GM12801 (cell line): ENCODE data around the gene GNAI1.

Experiments used
- TF ChIP-seq, protein P1 (sequence below): IDR thresholded peaks from one replicate; pipeline ENCODE4 v1.5.1; 2011; ENCODE audit warnings: control low read depth; ENCODE audit not compliant: insufficient read length; ENCODE audit errors: extremely low read depth

Gene GNAI1

DNA sequence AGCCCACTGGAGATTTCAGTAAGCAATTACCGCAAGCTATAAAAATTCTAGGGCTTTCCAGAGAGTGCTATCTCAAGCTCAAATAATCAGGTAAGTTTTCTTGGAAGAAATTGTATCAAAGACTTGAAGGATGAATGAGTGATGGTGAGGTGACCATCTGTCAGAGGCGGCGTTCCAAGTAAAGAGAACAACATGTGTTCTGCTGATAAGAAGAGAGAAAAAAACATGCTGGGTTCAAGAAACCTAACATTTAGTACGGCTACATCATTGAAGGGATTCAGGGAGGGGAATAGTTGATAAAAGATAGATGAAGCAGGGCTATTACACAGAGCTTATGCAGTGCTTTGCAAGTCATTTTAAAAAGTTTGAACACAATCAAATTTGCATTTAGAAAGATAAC is 100.7 kb downstream of the GNAI1 start:
- TF ChIP-seq, protein P1, sequence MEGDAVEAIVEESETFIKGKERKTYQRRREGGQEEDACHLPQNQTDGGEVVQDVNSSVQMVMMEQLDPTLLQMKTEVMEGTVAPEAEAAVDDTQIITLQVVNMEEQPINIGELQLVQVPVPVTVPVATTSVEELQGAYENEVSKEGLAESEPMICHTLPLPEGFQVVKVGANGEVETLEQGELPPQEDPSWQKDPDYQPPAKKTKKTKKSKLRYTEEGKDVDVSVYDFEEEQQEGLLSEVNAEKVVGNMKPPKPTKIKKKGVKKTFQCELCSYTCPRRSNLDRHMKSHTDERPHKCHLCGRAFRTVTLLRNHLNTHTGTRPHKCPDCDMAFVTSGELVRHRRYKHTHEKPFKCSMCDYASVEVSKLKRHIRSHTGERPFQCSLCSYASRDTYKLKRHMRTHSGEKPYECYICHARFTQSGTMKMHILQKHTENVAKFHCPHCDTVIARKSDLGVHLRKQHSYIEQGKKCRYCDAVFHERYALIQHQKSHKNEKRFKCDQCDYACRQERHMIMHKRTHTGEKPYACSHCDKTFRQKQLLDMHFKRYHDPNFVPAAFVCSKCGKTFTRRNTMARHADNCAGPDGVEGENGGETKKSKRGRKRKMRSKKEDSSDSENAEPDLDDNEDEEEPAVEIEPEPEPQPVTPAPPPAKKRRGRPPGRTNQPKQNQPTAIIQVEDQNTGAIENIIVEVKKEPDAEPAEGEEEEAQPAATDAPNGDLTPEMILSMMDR: no peak

GRCh38 chr7:80236681-80237080 is 102.0 kb downstream of the GNAI1 start:
- TF ChIP-seq, protein P1: no peak

- TF ChIP-seq, protein P1: no peak
Observed at GRCh38 chr7:80240265-80241025, 105.8 kb downstream of the GNAI1 start.

DNA sequence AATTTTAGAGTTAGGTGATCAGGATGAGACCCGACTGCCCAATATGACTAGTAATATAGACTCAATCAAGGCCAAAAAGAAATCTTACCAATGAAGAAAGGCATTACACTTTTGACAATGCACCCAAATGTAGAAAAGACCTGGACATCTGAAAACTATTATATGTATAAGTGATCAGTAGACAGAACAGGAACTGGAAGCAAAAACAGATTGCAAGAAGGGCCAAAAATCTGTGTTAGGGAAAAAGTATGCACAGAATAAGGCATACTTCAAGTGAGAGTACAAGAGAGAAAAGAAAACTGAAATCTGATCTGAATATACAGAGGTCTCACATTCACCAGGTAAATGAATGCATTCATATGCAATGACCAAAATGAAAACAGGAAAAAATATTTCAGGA is 107.0 kb downstream of the GNAI1 start:
- TF ChIP-seq, protein P1: no peak

DNA sequence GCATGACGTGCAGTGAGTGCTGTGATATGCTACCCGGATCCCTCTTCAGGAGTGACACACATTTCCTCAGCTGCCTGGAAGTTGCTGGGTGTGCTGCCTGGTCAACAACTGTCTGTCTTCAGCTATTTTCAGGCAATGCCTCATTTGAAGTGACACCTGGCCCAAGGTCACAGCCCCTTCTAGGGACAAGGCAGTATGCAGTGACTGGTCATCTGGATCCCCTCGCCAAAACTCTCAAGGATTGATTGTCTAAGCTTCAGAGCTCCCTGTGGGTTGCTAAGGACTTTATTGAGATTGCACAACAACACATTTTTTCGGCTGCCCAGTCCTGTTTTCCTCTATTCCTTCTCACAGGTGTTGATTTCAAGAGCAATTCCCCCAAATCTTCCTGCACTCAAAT is 108.8 kb downstream of the GNAI1 start:
- TF ChIP-seq, protein P1: no peak

- TF ChIP-seq, protein P1: no peak
Observed at GRCh38 chr7:80244206-80244916, 109.7 kb downstream of the GNAI1 start.

- TF ChIP-seq, protein P1: no peak
Observed at GRCh38 chr7:80247144-80247543, 112.5 kb downstream of the GNAI1 start.
